Skin of body (tissue), 2 donors: ENCODE measurements around the gene DDX11. TPM values are rescaled to one million over a fixed set of nuclear protein-coding genes. Genes with fewer than 3 reads are reported as not detected.
A peak's percentile ranks its signal among the peaks of the same experiment; 100 is the strongest.
"Not testable (repeated sequence)": the region's sequence is repeated elsewhere in the genome, so short reads cannot be mapped to it uniquely, and the experiment has no call there.

Experiments
- DNase-seq: peaks from one replicate; lab custom pipeline; 2025; lab: John Stamatoyannopoulos, UW
- total RNA-seq: library from RNA; depleted of rRNA; stranded (reverse); fragments of >200 nt; gene quantifications from one replicate; pipeline ENCODE4 v1.2.3, GENCODE V29; 2014

The DDX11 gene
- 26.6 TPM for total RNA-seq

GRCh38 chr12:31073527-31074332 lies at the start of gene DDX11:
DDX11 (plus strand) TSS chr12:31073860; CDS start chr12:31078394, 4,534 bp downstream.
- DNase-seq, result peak; percentile 74

DNA sequence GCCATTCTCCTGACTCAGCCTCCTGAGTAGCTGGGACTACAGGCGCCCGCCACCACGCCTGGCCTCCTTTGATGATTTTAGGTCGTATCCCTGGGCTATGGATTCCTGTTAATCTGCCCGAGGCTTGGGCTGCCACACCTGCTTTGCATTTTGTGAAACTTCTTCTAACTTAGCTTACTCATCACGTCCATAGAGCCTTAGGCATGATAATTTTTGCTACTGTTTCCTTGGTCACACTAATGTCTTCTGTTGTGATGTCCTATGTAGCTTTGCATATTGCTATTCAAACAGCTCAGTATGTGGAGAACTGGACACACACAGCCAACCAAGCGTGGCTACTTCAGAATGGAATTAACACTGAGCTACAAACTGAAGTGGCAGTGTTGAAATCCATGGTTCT lies 47.5 kb upstream of the DDX11 start:
- no peak for DNase-seq

DNA sequence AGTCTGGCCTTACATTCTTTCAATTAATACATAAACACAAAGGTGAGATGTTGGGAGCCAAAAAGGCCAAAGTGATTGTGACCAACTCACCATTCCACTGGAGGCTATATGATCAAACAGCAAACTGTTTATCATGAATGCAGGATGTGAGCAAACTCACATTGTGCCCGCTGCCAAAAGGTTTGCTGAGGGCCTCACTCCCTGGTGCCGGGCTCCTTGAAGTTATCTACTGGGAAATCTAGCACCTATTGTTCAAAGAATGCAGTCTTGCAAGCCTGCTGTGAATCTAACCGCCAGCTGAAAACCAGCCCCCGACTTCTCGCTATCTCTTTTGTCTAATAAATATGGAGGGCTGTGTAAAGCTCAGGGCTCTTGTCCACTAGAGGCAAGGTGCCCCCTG lies 46.7 kb upstream of the DDX11 start:
- DNase-seq, result not testable (repeated sequence)

- DNase-seq, result no peak
Observed at GRCh38 chr12:31029468-31029867, 44.2 kb upstream of the DDX11 start.

DNA sequence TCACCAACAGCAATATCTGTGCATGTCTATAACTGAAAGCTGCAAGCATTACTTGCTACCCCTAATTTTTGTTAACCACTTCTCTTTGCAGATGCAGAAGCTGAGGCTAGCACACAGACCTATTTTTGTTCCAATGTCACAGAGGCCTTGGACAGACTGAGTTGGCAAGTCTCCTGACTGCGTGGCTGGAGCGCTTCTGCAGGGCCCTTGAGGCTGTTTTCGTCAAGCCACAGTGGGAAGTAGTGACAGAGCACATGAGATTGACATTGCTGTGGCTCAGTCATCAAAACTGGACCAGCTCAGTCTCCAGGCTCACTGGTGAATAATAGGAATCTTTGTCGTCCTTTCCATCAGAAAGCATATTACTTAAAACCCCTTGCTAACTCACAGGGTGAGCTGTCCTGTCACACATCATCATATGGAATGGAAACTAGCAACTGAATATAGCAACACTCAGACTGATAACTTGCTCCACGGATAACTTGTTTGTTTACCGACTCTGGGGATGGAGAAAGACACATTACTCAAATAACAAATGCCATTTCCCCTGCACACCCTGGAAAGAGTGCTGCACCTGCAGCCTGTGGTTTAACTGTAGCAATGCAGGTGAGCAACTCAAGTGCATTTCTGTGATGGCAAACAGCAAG lies 43.6 kb upstream of the DDX11 start:
- DNase-seq, result no peak

- DNase-seq, result no peak
Observed at GRCh38 chr12:31031951-31032335, 41.7 kb upstream of the DDX11 start.

DNA sequence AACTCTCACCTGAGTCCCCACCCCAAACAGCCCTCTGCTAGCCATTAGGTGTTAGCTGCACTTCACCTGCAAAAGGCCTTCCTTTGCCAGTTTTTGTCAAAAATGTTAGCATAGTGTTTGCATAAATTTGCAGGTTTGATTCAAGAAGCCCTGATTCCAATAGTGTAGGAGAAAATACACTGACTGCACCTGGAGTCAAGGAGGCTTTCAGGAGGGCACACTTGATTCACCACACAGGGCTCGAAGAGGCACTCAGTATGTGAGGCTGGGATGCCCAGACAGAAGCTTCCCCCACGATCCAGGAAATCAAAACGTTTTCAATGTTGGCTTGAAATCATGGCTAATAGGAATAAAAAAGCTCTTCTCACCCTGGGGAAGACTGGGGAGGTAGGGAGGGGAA lies 40.5 kb upstream of the DDX11 start:
- no peak for DNase-seq

DNA sequence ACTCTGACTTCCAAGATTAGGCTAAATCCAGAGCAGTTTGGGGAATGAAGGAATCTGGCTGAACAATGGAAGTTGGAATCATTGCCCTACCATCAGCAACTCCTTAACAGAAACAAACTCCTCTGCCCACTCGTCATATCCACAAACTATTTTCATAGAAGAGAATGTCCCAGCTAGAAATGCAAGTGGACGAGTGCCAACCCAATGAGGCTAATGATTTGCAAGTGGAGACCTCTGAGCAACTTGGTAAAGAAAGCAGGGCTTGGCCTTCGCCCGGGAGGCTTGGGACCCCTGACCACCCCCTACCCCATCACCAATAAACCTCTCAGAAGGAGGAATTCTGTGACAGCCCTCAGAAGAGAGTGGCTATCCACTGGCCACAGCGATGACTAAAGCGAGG lies 40.0 kb upstream of the DDX11 start:
- no peak for DNase-seq

- DNase-seq, result no peak
Observed at GRCh38 chr12:31034372-31034771, 39.3 kb upstream of the DDX11 start.

DNA sequence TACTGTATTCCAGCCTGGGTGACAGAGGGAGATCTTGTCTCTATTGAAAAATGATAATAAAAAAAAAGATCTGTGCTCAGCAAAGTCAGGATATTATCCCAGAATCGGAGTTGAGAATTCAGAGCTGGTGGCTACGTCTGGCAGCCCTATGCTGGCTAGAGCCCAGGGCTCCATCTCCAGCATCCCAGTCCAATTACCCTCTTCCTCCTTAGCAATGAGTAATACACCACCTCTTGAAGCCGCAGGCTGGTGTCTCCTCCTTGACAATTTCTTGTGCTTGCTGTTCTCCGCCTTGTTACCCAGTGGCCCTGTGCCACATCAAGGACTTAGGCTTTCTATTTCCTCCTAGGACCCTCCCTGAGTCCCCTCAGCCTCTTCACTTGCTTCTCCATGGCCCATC lies 38.4 kb upstream of the DDX11 start:
- no peak for DNase-seq

DNA sequence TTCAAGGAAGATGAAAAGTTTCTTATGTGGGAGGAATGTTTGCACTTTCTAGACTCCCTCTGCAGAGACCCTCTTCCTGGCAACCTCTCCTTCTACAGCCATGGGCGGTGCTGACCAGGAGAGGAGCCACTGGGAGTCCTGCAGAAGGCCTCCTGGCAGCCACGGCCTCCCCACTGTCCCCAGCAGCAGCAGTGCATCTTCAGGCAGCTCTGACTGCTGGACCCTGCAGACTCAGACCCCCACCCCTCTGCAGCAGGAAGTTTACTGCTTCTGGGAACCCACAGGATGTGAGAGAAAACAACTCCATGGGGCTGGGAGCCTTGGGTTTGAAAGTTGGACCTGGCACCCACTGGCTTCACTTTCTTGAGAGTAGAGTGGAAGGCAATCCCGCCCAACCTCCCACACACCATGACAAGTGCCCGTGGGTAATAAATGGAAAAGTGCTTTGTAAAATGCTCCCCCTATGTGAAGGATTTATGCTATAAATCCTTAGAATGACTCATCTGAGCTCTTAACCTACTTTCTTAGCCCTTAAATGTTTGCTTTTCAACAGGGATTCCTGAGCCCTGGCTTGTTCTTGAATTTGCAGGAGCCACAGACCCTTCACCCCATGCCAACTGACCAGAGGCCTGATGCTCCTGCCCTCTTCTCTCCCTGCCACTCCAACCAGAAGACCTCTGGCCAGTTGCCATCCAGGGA lies 37.5 kb upstream of the DDX11 start:
- DNase-seq, result no peak

- no peak for DNase-seq
Observed at GRCh38 chr12:31037028-31037427, 36.6 kb upstream of the DDX11 start.

- DNase-seq, result no peak
Observed at GRCh38 chr12:31037931-31038330, 35.7 kb upstream of the DDX11 start.

DNA sequence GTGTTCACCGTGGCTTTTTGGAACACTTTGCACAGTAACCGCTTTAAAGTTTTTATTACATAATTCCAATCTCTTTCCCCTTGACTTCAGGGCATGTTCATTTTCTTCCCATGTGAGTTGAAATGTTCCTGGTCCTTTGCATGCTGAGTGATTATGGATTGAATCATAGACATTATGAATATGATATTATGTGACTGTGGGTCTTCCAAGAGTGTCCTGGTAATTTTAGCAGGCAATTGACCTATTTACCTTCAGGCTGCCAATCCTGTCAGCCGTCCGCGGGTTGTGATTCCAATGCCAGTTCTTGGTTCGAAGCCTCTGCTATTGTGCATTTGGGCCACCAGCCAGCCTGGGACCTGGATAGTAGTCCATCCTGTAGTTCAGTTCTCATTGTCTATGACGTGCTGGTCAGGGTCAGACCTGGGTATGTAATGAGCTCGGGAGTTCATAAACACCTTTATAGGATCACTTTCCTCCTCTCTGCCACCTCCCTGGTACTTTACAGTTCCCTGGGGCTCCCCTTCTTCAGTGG lies 32.6 kb upstream of the DDX11 start:
- no peak for DNase-seq

- DNase-seq, result not testable (repeated sequence)
Observed at GRCh38 chr12:31050143-31050542, 23.5 kb upstream of the DDX11 start.

DNA sequence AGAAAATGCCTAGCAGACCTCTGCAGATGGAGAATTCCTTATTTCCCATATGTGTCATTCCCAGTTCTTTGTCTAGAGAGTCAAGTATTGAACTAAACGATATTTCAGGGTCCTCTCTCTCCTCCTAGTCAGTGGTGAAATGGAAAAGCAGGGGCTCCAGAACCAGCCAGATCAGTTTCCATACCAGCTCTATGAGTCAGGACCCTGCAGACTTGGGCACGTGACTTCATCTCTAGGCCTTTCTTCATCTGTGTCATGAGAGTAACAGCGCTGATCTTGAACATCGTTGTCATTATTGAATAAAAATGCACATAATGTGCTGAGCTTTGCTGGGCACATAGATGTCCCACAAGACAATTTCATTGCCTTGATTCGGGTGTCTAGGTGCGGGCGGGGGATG lies 23.1 kb upstream of the DDX11 start:
- DNase-seq, result not testable (repeated sequence)

- DNase-seq, result not testable (repeated sequence)
Observed at GRCh38 chr12:31051692-31052091, 22.0 kb upstream of the DDX11 start.

- DNase-seq, result not testable (repeated sequence)
Observed at GRCh38 chr12:31052121-31052520, 21.5 kb upstream of the DDX11 start.

- not testable (repeated sequence) for DNase-seq
Observed at GRCh38 chr12:31052666-31053439, 20.8 kb upstream of the DDX11 start.

- DNase-seq, result not testable (repeated sequence)
Observed at GRCh38 chr12:31053944-31054343, 19.7 kb upstream of the DDX11 start.

DNA sequence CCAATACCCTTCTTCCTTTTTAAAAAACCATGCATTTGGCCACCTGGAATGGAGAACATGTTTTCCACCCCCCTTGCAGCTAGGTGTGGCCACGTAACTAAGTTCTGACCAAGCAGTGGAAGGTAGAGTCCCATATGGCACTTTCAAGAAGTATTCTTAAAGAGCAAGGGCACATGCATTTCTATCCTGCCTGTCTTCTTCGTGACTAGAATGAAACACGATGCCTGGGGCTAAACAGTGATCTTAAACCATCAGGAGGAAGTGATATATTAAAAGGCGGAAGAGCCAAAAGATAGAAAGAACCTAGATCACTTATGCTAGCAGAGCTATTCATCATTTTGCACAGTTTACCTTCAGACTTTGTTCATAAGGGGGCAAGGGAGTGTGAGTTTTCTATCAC lies 16.0 kb upstream of the DDX11 start:
- no peak for DNase-seq
